Measurements from ENCODE around the gene IKZF1. TPM values are rescaled to one million over a fixed set of nuclear protein-coding genes. Genes with fewer than 3 reads are reported as not detected.
A peak's percentile ranks its signal among the peaks of the same experiment; 100 is the strongest.

Gene IKZF1
- total and polyA plus RNA-seq, 9 of the 15 experiments (the other 6 are each of a cell fraction or from before 2014, with no cell fraction given) = 12.6 to 85.3 (median 44.7) TPM

- no peaks in the 10 kb centered on the region for H3K9me3 ChIP-seq (replicated peaks; ENCODE audit: control insufficient read depth, insufficient read depth, low read depth, low read length)
- DNase-seq (ENCODE audit: extremely low read depth in 1 of 4, low spot score in 3 of 4) (no peak), FAIRE-seq (no peak), ATAC-seq (no peak)
- H3K79me2 ChIP-seq (ENCODE audit: control insufficient read depth, insufficient read depth, low read length) = peaks cover 74% of the 10 kb centered on the region
- in situ Hi-C loops (cut with MboI) = no loop called here
- H3K27ac ChIP-seq (ENCODE audit: extremely low read depth, low read depth, low read length) = peak overlapping the region; percentile 90
- no peaks in the 10 kb centered on the region for H4K20me1 ChIP-seq (replicated peaks; ENCODE audit: control insufficient read depth, insufficient read depth, low read length)
- no peaks in the 10 kb centered on the region for H3K27me3 ChIP-seq (ENCODE audit: control insufficient read depth in 2 of 2, insufficient read depth in 2 of 2, low read length in 2 of 2)
- POLR2A ChIA-PET = interaction anchor here (0.8 to 1.6 kb wide), 2 partner anchors 12 to 37 kb away, joined by 3 read pairs; no protein-coding TSS in a partner anchor
- no peaks in the 10 kb centered on the region for H3K9me1 ChIP-seq (ENCODE audit: control insufficient read depth, insufficient read depth, low read length)
- intact Hi-C loops (cut with micrococcal nuclease) = no loop called here
- H3K4me1 ChIP-seq (replicated peaks in 1 of 2; ENCODE audit: control insufficient read depth in 2 of 2, insufficient read depth in 2 of 2, low read length in 2 of 2) = peaks cover 59 to 83% of the 10 kb centered on the region in 2 experiments
- no peak for TF ChIP-seq NBN (IDR thresholded peaks at IDR 0.05; ENCODE audit: low read depth)
- TF ChIP-seq CEBPB (tag; IDR thresholded peaks at IDR 0.05) = 0 out of 2 replicates have a peak, but pooled peaks have one; percentile 42
- TF ChIP-seq TAF15 (IDR thresholded peaks at IDR 0.05; ENCODE audit: low read depth, low read length) = no peak
- TF ChIP-seq ZBTB17 (CRISPR knock-in tag; IDR thresholded peaks at IDR 0.05) = no peak
- 0 out of 2 replicates have a peak, but pooled peaks have one; percentile 18 for TF ChIP-seq CEBPG (CRISPR knock-in tag; IDR thresholded peaks at IDR 0.05)
- no peak for TF ChIP-seq CEBPG (tag; conservative IDR thresholded peaks at IDR 0.05 in 1 of 2, IDR thresholded peaks at IDR 0.05 in 1 of 2)
- 0 out of 4 replicates have a peak overlapping the region, but pooled peaks of 1 of the 2 experiments have one; percentile 19 for H3K9ac ChIP-seq (ENCODE audit: insufficient read depth in 1 of 2, low read depth in 2 of 2, low read length in 2 of 2)
- no peak overlapping the region for H3K4me3 ChIP-seq
- H2AFZ ChIP-seq (ENCODE audit: low read depth, low read length) = no peak overlapping the region
- peaks cover 69% of the 10 kb centered on the region for H3K36me3 ChIP-seq (ENCODE audit: control insufficient read depth, insufficient read depth, low read length)
- WGBS (ENCODE audit: insufficient coverage, low coverage, missing lambda C conversion rate) = 89% methylated on average over 8 of the region's 8 CpGs
- BruUV-seq (replicated peaks) = no TSS peak
- H3K4me2 ChIP-seq (ENCODE audit: insufficient read depth, low read length) = no peak overlapping the region
- CTCF ChIA-PET (ENCODE audit: low intra/inter-chr PET ratio) = no interaction called here
These were observed 52.9 kb downstream of the IKZF1 start for GRCh38 chr7:50357426-50357825.
